NCI-H187 (cell line): Measurements from ENCODE around the gene APOL5.
"Not testable (repeated sequence)": the region's sequence is repeated elsewhere in the genome, so short reads cannot be mapped to it uniquely, and the experiment has no call there.

Experiments
- DNase-seq, 2 experiments: peaks; one replicate each; lab custom pipeline; 2025; lab: John Stamatoyannopoulos, UW

APOL5 gene

GRCh38 chr22:35711336-35711735, 6.3 kb upstream of the APOL5 start:
- DNase-seq, result no peak

GRCh38 chr22:35712672-35713071, 5.0 kb upstream of the APOL5 start:
- no peak for DNase-seq

- no peak for DNase-seq
These were observed 1.7 kb downstream of the APOL5 start for GRCh38 chr22:35719212-35719875.

DNA sequence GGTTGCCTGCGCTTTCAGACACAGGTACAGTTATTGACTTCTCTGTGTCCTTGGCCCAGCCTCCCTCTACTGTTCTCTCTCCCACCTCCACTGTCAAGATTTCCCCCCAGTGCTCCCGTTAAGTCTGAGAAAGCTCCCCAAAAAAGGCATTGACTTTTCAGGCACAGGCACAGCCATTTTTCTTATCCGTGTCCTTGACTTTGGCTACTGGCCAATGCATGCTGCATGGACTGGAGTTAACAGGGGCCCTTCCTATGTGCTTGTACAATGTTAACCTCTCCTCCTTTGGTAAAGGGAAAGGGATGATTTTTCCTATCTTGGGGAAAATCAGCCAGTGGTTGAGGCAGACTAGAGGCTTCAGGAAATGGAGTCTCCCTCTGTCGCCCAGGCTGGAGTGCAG, 4.3 kb downstream of the APOL5 start:
- no peak for DNase-seq

- DNase-seq, result no peak
These were observed 7.8 kb downstream of the APOL5 start for GRCh38 chr22:35725521-35725920.

- DNase-seq, result no peak
These were observed 8.7 kb downstream of the APOL5 start for GRCh38 chr22:35726398-35726797.

DNA sequence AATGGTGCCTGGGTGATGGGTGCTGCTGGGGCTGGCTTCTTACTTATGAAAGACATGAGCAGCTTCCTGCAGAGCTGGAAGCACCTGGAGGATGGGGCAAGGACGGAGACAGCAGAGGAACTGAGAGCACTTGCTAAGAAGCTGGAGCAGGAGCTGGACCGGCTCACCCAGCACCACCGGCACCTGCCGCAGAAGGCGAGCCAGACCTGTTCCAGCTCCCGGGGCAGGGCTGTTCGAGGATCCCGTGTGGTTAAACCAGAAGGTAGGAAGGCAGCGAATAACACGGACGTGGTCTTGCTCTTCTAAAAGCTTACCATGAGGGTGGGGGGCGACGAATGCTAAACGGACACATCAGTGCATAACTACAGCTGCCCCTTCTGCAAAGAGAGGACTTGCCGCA, 9.3 kb downstream of the APOL5 start:
- DNase-seq, result no peak

DNA sequence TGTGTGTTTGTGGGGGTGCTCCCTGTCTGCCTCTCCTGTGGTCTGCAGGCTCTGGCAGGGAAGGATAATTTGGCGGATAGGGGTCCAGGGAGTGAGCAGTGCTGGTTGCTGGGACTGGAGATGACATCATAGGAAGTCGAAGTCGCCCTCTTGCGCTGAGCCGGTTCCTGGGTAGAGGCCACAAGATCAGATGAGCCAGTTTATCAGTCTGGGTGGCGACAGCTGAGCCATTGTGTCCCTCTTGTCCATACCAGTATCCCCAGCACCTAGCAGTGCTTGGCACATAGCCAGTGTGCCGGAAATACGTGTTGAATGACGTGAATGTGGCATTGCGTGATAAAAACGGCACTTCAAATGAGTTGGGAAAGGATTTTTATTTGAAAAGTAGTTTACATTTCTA, 9.8 kb downstream of the APOL5 start:
- no peak for DNase-seq

DNA sequence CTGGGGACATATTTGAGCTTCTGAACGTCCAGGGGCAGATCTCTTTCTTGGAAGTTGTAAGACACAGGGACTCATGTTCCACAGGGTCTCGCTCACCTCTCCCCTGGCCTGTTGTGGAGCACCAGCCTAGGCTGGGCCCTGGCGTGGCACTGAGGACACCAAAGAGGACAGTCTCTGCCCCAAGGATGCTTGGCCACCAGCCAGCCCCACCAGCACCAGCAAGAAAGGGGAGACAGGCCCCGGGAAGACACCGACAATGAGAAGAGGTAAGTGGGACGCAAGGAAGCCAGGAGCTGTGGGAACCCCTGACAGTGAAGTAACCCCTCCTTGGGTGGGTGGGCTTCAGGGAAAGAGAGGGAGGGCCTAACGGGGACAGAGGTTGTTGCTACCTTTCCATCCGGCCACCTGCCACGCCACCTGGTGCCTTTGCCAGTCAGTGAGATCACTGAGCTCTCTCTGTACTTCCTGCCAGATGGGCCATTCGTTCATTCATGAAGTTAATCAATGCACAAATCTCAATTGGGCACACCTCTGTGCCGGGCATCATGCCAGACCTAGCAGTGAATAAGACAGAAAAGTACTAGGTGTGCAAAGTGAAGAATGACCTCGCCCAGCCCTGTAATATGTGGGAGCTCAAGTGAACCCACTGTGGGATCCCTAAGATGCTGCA, 11.1 kb downstream of the APOL5 start:
- DNase-seq, result no peak

DNA sequence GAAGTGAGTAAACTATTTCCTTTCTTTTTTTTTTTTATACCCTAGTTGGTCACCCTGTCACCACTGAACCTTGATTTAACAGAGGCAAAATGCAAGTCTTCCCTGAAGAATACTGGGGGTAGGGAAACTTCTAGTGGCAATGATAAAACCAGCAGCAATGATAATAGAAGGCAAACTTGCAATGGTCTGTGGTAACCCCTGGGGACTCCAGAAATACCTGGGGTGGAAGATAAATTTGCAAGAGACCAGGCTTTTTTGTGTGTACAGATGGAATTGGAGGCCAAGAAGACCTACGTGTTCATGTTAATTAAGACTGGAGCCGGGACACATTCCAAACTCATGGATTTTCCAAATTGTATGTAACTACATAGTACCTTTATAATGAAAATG, 11.6 kb downstream of the APOL5 start:
- no peak for DNase-seq

- DNase-seq, result no peak
These were observed 13.6 kb downstream of the APOL5 start for GRCh38 chr22:35731321-35731720.

DNA sequence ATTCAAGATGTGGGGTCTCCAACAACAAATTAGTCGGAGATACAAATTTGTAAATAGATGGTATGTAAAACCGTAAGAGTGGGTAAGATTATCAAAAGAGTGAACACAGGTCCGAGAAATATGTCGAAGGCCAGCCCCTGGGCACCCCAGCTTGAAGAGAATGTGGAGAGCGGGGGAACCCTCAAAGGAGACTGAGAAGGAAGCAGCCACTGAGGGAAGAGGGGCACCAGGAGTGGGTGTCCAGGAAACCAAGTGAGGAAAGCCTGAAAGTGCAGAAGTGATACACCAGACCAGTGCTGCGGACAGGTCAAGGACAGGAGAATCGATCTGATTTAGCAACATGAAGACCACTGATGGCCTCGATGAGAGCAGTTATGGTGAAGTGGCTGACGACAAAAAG, 14.4 kb downstream of the APOL5 start:
- no peak for DNase-seq

DNA sequence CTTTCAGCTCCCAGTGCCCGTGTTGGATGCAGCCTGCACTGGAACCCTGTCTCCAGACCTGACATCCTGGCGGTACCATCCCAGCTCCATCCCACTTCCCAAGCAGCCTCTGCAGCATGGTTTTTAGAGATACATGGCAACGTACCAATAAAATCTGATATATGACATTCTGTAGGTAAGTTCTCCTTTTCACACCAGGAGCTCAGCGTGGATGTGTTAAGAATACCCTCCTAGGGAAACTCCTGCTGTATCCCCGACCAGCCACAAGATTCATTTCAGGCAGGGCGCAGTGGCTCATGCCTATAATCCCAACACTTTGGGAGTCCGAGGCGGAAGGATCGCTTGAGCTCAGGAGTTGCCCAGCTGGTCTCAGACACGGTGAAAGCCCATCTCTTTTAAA, 15.4 kb downstream of the APOL5 start:
- DNase-seq, result no peak

- no peak for DNase-seq
These were observed 16.3 kb downstream of the APOL5 start for GRCh38 chr22:35733791-35734516.

DNA sequence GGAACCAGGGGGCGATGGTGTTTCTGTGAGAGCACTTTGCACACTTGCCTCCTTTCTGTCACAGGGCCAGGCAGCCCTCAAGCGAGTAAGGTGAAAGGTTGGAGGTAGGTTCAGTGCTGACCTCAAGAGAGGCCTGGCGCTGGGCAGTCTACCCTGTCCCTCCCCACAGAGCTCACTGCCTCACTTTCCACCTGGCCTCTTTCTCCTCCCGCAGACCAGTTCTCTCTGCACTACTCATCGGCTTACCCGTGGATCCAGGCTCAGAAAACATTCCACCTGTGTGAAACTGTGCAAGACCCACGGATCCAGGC, 16.8 kb downstream of the APOL5 start:
- no peak for DNase-seq

GRCh38 chr22:35735542-35735941, 17.9 kb downstream of the APOL5 start:
- DNase-seq, result no peak

DNA sequence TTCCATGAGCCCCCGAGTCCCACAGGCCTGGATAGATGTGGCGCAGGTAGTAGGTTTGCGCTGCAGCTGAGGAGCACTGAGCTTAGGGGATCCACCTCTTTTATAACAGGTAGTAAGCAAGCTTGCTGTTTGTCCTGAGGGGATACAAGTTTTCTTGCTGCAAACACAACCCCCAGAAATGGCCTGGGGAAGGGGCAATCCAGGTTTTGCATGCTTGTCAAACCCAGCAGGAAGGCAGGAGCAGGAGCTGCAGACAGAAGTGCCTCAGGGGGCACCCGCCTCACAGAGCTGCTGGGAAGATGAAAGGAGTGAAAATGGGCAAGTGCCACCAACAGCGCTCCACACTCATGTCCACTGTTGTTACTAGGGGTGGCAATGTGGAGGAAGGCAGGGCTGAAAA, 18.5 kb downstream of the APOL5 start:
- DNase-seq, result no peak

GRCh38 chr22:35736701-35737100, 19.0 kb downstream of the APOL5 start:
- DNase-seq, result no peak

GRCh38 chr22:35737886-35738285, 20.2 kb downstream of the APOL5 start:
- not testable (repeated sequence) for DNase-seq

- DNase-seq, result no peak
These were observed 21.6 kb downstream of the APOL5 start for GRCh38 chr22:35739076-35739930.

DNA sequence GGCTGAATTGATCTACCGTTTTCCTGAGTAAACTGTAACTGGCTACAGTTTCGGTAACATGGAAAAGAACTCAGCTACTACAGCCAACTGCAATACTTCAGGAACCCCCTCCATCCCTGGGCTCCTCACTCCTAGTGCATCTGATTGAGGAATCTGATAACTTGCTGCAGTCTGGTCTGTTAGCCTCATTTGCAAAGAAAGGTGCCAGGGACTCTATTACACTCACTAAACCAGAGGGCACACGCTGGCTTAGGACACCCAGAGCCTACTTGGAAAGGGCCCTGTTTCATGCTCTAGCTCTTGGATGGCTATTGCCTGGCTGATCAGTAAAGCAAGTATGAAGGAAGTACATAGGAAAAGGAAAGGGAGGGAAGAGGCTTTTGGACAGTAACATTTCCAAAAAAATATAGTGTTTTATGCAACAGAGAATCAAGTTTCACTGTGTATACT, 22.3 kb downstream of the APOL5 start:
- no peak for DNase-seq

- DNase-seq, result no peak
These were observed 22.9 kb downstream of the APOL5 start for GRCh38 chr22:35740616-35741015.
